Suprapubic skin (tissue), 4 donors: Measurements from ENCODE around the gene PFKP.

Experiments used
- CTCF ChIP-seq, 2 donors: fragments of 200-600 bp in 1 of 2; fragments of 450-650 bp in 1 of 2; sonication (generic) in 1 of 2; IDR thresholded peaks; one replicate each; pipeline ENCODE4 v1.5.1; 2016 to 2019; ENCODE audit warnings: antibody characterized with exemption in 2 of 2, mild to moderate bottlenecking in 1 of 2, moderate library complexity in 1 of 2
- EP300 ChIP-seq: sonication (generic); formaldehyde crosslinking; IDR thresholded peaks from one replicate; pipeline ENCODE4 v1.6.1; 2017; ENCODE audit warnings: antibody characterized with exemption
- POLR2A ChIP-seq, 2 donors: fragments of 450-650 bp; IDR thresholded peaks; one replicate each; pipeline ENCODE4 v1.6.1; 2017; ENCODE audit warnings: antibody characterized with exemption in 2 of 2, mild to moderate bottlenecking in 2 of 2, moderate library complexity in 2 of 2
- POLR2AphosphoS5 ChIP-seq, 3 donors: sonication (generic); formaldehyde crosslinking; IDR thresholded peaks; one replicate each; pipeline ENCODE4 v1.6.1; 2017; ENCODE audit warnings: antibody characterized with exemption in 3 of 3

- TF ChIP-seq CTCF (IDR thresholded peaks at IDR 0.05) (no peak), POLR2AphosphoS5 (IDR thresholded peaks at IDR 0.05) (no peak), EP300 (no peak), POLR2A (IDR thresholded peaks at IDR 0.05) (no peak)
Measured at GRCh38 chr10:3018247-3018646, 49.1 kb upstream of the PFKP start.
